Stomach (tissue), 9 donors: Measurements from ENCODE around the gene CCNA1. TPM values are rescaled to one million over a fixed set of nuclear protein-coding genes. Genes with fewer than 3 reads are reported as not detected.

Source experiments
- DNase-seq, 2 donors: peaks; one replicate each; pipeline versions ENCODE4 v3.0.0 to v3.0.0-alpha.2; 2013 to 2019
- H3K27ac ChIP-seq, 5 donors: fragments of 200-600 bp in 4 of 5; sonication (generic) in 4 of 5; one replicate each; pipeline ENCODE4 v1.5.1; 2013 to 2019; ENCODE audit warnings: mild to moderate bottlenecking in 1 of 5, moderate library complexity in 1 of 5
- H3K27me3 ChIP-seq, 3 donors: fragments of 200-600 bp; sonication (generic); one replicate each; pipeline ENCODE4 v1.5.1; 2017 to 2019; ENCODE audit warnings: mixed run types in 1 of 3
- H3K36me3 ChIP-seq, 4 donors: fragments of 200-600 bp; sonication (generic); 1 replicate in 3 of 4; 2 replicates in 1 of 4; pipeline ENCODE4 v1.5.1; 2016 to 2019
- H3K4me1 ChIP-seq, 4 donors: fragments of 200-600 bp; sonication (generic); one replicate each; pipeline ENCODE4 v1.5.1; 2016 to 2019
- H3K4me3 ChIP-seq, 4 donors: fragments of 200-600 bp; sonication (generic) in 3 of 4; one replicate each; pipeline ENCODE4 v1.5.1; 2016 to 2019; ENCODE audit warnings: mild to moderate bottlenecking in 1 of 4
- H3K9me3 ChIP-seq, 4 donors: fragments of 200-600 bp; sonication (generic); one replicate each; pipeline ENCODE4 v1.5.1; 2016 to 2019
- EP300 ChIP-seq: sonication (generic); formaldehyde crosslinking; IDR thresholded peaks from one replicate; pipeline ENCODE4 v1.6.1; 2017; ENCODE audit warnings: antibody characterized with exemption
- POLR2A ChIP-seq, 4 donors: fragments of 450-650 bp; IDR thresholded peaks; one replicate each; pipeline ENCODE4 v1.6.1; 2016; ENCODE audit warnings: antibody characterized with exemption in 4 of 4, control low read depth in 2 of 4, mild to moderate bottlenecking in 1 of 4, moderate library complexity in 1 of 4
- POLR2AphosphoS5 ChIP-seq, 3 donors: sonication (generic); formaldehyde crosslinking; IDR thresholded peaks; one replicate each; pipeline ENCODE4 v1.6.1; 2016; ENCODE audit warnings: antibody characterized with exemption in 3 of 3
- WGBS, 5 donors: extraction: QIAGEN DNeasy Blood & Tissue Kit in 3 of 5; methylation state at CpG; one replicate each; pipeline versions ENCODE4 v1.1.5 to v1.1.7; 2013 to 2018; 5-methylcytosine and 5-hydroxymethylcytosine counted together
- intact Hi-C: fragments of 100-400 bp; cut with DNase I; formaldehyde crosslinking; loops from one replicate; pipeline ENCODE4 v1.15.1; 2023; ENCODE audit warnings: low total_unique reads
- polyA plus RNA-seq, 3 donors: library from polyadenylated mRNA; stranded (reverse); fragments of 200-250 nt; gene quantifications; one replicate each; pipeline ENCODE4 v1.2.3, GENCODE V29; 2013
- total RNA-seq, 5 donors: library from RNA; depleted of rRNA; stranded (reverse); fragments of >200 nt; gene quantifications; one replicate each; pipeline versions ENCODE4 v1.1.0 to v1.2.3, GENCODE V29; 2014 to 2016
- TF ChIP-seq, protein P1 (sequence below), 7 experiments: fragments of 450-650 bp in 4 of 7; fragments of 200-600 bp in 3 of 7; sonication (generic) in 3 of 7; IDR thresholded peaks; one replicate each; pipeline ENCODE4 v1.5.1; 2016 to 2019; ENCODE audit warnings: antibody characterized with exemption in 7 of 7, control low read depth in 2 of 7, mild to moderate bottlenecking in 1 of 7
- donor health status: healthy with polysubstance abuse.
- donor health status: Bipolar disorder and iron deficiency.
- donor health status: healthy.

CCNA1 gene
- total and polyA plus RNA-seq, 8 donors = 0.23 to 1.8 (median 0.80) TPM; not detected in 4

DNA sequence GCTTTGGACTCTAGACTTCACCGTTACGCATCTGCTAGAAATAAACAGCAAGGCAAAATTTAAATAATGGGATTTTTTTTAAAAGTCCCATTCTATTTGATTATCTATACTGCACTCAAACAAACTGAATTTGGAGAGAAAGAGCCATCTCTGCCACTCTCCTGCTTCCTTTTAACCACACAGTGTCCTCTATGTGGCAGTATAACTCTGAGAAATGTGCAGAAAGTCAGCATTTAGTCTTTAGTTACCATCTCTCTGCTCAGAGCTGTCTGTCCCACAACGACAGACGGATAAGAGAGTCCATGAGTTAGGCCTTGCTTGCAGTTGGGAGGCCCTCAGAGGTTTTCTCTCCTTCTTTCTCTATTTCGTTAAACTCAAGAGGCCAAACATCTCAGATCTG, 21.2 kb downstream of the CCNA1 start:
- TF ChIP-seq POLR2A (IDR thresholded peaks at IDR 0.05) = no peak
- TF ChIP-seq, protein P1, sequence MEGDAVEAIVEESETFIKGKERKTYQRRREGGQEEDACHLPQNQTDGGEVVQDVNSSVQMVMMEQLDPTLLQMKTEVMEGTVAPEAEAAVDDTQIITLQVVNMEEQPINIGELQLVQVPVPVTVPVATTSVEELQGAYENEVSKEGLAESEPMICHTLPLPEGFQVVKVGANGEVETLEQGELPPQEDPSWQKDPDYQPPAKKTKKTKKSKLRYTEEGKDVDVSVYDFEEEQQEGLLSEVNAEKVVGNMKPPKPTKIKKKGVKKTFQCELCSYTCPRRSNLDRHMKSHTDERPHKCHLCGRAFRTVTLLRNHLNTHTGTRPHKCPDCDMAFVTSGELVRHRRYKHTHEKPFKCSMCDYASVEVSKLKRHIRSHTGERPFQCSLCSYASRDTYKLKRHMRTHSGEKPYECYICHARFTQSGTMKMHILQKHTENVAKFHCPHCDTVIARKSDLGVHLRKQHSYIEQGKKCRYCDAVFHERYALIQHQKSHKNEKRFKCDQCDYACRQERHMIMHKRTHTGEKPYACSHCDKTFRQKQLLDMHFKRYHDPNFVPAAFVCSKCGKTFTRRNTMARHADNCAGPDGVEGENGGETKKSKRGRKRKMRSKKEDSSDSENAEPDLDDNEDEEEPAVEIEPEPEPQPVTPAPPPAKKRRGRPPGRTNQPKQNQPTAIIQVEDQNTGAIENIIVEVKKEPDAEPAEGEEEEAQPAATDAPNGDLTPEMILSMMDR (IDR thresholded peaks at IDR 0.05) = no peak
- TF ChIP-seq EP300 = no peak
- TF ChIP-seq POLR2AphosphoS5 (IDR thresholded peaks at IDR 0.05) = no peak
- H3K36me3 ChIP-seq = no peaks in the 10 kb centered on the region
- intact Hi-C loops = no loop called here
- H3K4me1 ChIP-seq = no peaks in the 10 kb centered on the region
- 50 to 64% (median 59%) methylated on average over 5 of the region's 5 CpGs for WGBS, 5 donors
- no peaks in the 10 kb centered on the region for H3K9me3 ChIP-seq
- H3K27ac ChIP-seq = no peak overlapping the region
- peak in 1 of 2 donors; percentile 51 for DNase-seq
- H3K27me3 ChIP-seq = no peaks in the 10 kb centered on the region
- H3K4me3 ChIP-seq = no peak overlapping the region

DNA sequence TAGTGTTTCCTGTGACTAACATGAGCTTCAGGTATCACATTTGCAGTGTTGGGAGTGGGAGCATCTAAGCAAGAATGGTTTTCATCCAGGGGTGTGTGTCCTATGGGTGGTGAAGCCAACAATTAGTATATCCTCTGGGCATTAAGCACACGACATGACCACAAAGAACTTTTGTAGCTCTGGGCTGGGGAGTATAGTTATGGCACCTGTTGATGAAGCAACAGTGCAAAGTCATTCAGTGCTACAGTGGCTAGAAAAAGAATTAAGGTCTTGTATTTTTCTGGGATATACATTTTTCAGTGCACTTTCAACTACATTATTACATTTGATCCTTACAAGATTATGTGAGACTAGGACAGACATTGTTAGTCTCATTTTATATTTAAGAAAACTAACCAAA, 21.8 kb downstream of the CCNA1 start:
- TF ChIP-seq POLR2AphosphoS5 (IDR thresholded peaks at IDR 0.05) (no peak), POLR2A (IDR thresholded peaks at IDR 0.05) (no peak), EP300 (no peak)
- TF ChIP-seq, protein P1 (IDR thresholded peaks at IDR 0.05) = no peak
- 70 to 80% (median 73%) methylated on average over 1 of the region's 1 CpG for WGBS, 5 donors
- intact Hi-C loops = no loop called here
- H3K9me3 ChIP-seq = no peaks in the 10 kb centered on the region
- DNase-seq = no peak
- H3K27ac ChIP-seq = no peak overlapping the region
- H3K27me3 ChIP-seq = no peaks in the 10 kb centered on the region
- no peak overlapping the region for H3K4me3 ChIP-seq
- no peaks in the 10 kb centered on the region for H3K36me3 ChIP-seq
- H3K4me1 ChIP-seq = no peaks in the 10 kb centered on the region

- TF ChIP-seq EP300 (no peak), POLR2A (IDR thresholded peaks at IDR 0.05) (no peak), POLR2AphosphoS5 (IDR thresholded peaks at IDR 0.05) (no peak)
- TF ChIP-seq, protein P1 (IDR thresholded peaks at IDR 0.05) = no peak
- no peak overlapping the region for H3K4me3 ChIP-seq
- intact Hi-C loops = no loop called here
- DNase-seq = no peak
- H3K27ac ChIP-seq = no peak overlapping the region
- 60 to 76% (median 64%) methylated on average over 3 of the region's 3 CpGs for WGBS, 5 donors
- no peaks in the 10 kb centered on the region for H3K9me3 ChIP-seq
- no peaks in the 10 kb centered on the region for H3K36me3 ChIP-seq
- H3K4me1 ChIP-seq = no peaks in the 10 kb centered on the region
- no peaks in the 10 kb centered on the region for H3K27me3 ChIP-seq
Observed at GRCh38 chr13:36454987-36455386, 22.7 kb downstream of the CCNA1 start.

DNA sequence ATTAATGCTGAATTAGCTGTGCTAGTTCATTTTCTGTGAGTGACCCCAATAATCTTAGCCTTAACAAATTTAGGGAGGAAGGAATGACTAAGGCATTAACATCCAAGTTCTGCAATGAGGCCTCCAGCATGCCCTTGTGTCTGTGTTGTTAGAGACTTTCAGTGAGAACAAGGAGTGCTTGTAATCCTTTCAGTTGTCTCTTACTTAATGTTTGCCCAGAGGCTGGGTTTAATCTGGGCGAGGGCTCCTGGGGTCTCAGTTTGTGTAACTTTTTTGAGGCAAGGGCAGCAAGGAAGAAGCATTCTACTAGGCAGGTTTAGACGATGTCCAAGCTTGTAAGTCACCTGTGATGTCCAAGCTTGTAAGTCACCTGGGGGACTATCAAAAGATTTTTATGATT, 24.3 kb downstream of the CCNA1 start:
- Histone ChIP-seq H3K4me1 (no peaks in the 10 kb centered on the region), H3K36me3 (no peaks in the 10 kb centered on the region), H3K27ac (no peak overlapping the region), H3K4me3 (no peak overlapping the region), H3K9me3 (no peaks in the 10 kb centered on the region), H3K27me3 (no peaks in the 10 kb centered on the region)
- DNase-seq = no peak
- no peak for TF ChIP-seq POLR2A (IDR thresholded peaks at IDR 0.05)
- TF ChIP-seq, protein P1 (IDR thresholded peaks at IDR 0.05) = no peak
- TF ChIP-seq POLR2AphosphoS5 (IDR thresholded peaks at IDR 0.05) = no peak
- no peak for TF ChIP-seq EP300
- intact Hi-C loops = no loop called here
- WGBS, 5 donors = 32 to 60% (median 44%) methylated on average over 2 of the region's 2 CpGs
